Suprapubic skin (tissue), 4 donors: Measurements from ENCODE around the gene MCTP1. TPM values are rescaled to one million over a fixed set of nuclear protein-coding genes. Genes with fewer than 3 reads are reported as not detected.

Experiments
- DNase-seq, 2 donors: peaks; one replicate each; pipeline ENCODE4 v3.0.0-alpha.2; 2019; ENCODE audit warnings: low spot score in 2 of 2
- H3K27ac ChIP-seq: fragments of 200-600 bp; sonication (generic); one replicate; pipeline ENCODE4 v1.5.1; 2019
- H3K27me3 ChIP-seq: fragments of 200-600 bp; sonication (generic); one replicate; pipeline ENCODE4 v1.5.1; 2019
- H3K36me3 ChIP-seq: fragments of 200-600 bp; sonication (generic); one replicate; pipeline ENCODE4 v1.5.1; 2019
- H3K4me1 ChIP-seq: fragments of 200-600 bp; sonication (generic); one replicate; pipeline ENCODE4 v1.5.1; 2019
- H3K4me3 ChIP-seq: fragments of 200-600 bp; sonication (generic); one replicate; pipeline ENCODE4 v1.5.1; 2019; ENCODE audit warnings: mild to moderate bottlenecking
- H3K9me3 ChIP-seq: fragments of 200-600 bp; sonication (generic); one replicate; pipeline ENCODE4 v1.5.1; 2019
- CTCF ChIP-seq, 2 donors: fragments of 200-600 bp in 1 of 2; fragments of 450-650 bp in 1 of 2; sonication (generic) in 1 of 2; IDR thresholded peaks; one replicate each; pipeline ENCODE4 v1.5.1; 2016 to 2019; ENCODE audit warnings: antibody characterized with exemption in 2 of 2, mild to moderate bottlenecking in 1 of 2, moderate library complexity in 1 of 2
- EP300 ChIP-seq: sonication (generic); formaldehyde crosslinking; IDR thresholded peaks from one replicate; pipeline ENCODE4 v1.6.1; 2017; ENCODE audit warnings: antibody characterized with exemption
- POLR2A ChIP-seq, 2 donors: fragments of 450-650 bp; IDR thresholded peaks; one replicate each; pipeline ENCODE4 v1.6.1; 2017; ENCODE audit warnings: antibody characterized with exemption in 2 of 2, mild to moderate bottlenecking in 2 of 2, moderate library complexity in 2 of 2
- POLR2AphosphoS5 ChIP-seq, 3 donors: sonication (generic); formaldehyde crosslinking; IDR thresholded peaks; one replicate each; pipeline ENCODE4 v1.6.1; 2017; ENCODE audit warnings: antibody characterized with exemption in 3 of 3
- WGBS: methylation state at CpG from one replicate; pipeline ENCODE4 v1.1.5; 2018; 5-methylcytosine and 5-hydroxymethylcytosine counted together
- total RNA-seq, 4 donors: library from RNA; depleted of rRNA; stranded (reverse); fragments of >200 nt; gene quantifications; one replicate each; pipeline ENCODE4 v1.1.0, GENCODE V29; 2016

The MCTP1 gene
- total RNA-seq, 4 donors from 2014 or later: 5.0 to 19.1 (median 10.6) TPM

GRCh38 chr5:94992325-94992724 lies 292.6 kb downstream of the MCTP1 start:
- no peak for TF ChIP-seq POLR2AphosphoS5 (IDR thresholded peaks at IDR 0.05)
- no peak for TF ChIP-seq CTCF (IDR thresholded peaks at IDR 0.05)
- no peak for TF ChIP-seq POLR2A (IDR thresholded peaks at IDR 0.05)
- TF ChIP-seq EP300: no peak
- 76% methylated on average over 2 of the region's 2 CpGs for WGBS
- Histone ChIP-seq H3K4me1 (no peaks in the 10 kb centered on the region), H3K36me3 (no peaks in the 10 kb centered on the region), H3K4me3 (no peak overlapping the region), H3K27me3 (no peaks in the 10 kb centered on the region), H3K9me3 (no peaks in the 10 kb centered on the region), H3K27ac (no peak overlapping the region)
- no peak for DNase-seq

GRCh38 chr5:94983861-94984535 lies 300.9 kb downstream of the MCTP1 start:
- DNase-seq: no peak
- Histone ChIP-seq H3K4me1 (no peaks in the 10 kb centered on the region), H3K9me3 (no peaks in the 10 kb centered on the region), H3K4me3 (no peak overlapping the region), H3K27me3 (no peaks in the 10 kb centered on the region), H3K36me3 (no peaks in the 10 kb centered on the region), H3K27ac (no peak overlapping the region)
- WGBS: 51% methylated on average over 4 of the region's 4 CpGs
- TF ChIP-seq CTCF (IDR thresholded peaks at IDR 0.05) (no peak), POLR2AphosphoS5 (IDR thresholded peaks at IDR 0.05) (peak in 1 of 3 donors; percentile 12), EP300 (no peak)

DNA sequence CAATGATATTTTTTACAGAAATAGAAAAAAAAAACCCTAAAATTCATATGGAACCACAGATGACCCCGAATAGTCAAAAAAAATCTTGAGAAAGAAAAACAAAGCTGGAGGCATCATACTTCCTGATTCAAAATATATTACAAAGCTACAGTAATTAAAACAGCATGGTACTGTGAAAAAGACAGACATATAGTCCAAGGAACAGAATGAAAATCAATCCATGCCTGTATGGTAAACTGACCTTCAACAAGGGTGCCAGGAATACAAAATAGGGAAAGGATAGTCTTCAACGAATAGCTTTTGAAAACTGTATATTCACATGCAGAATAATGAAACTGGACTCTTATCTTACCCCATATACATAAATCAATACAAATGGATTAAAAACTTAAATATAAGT lies 307.5 kb downstream of the MCTP1 start:
- DNase-seq: no peak
- H3K4me3 ChIP-seq: no peak overlapping the region
- H3K27me3 ChIP-seq: no peaks in the 10 kb centered on the region
- H3K27ac ChIP-seq: no peak overlapping the region
- no peaks in the 10 kb centered on the region for H3K4me1 ChIP-seq
- 0% methylated on average over 2 of the region's 2 CpGs for WGBS
- H3K9me3 ChIP-seq: no peaks in the 10 kb centered on the region
- H3K36me3 ChIP-seq: no peaks in the 10 kb centered on the region
- no peak for TF ChIP-seq POLR2A (IDR thresholded peaks at IDR 0.05)
- no peak for TF ChIP-seq CTCF (IDR thresholded peaks at IDR 0.05)
- no peak for TF ChIP-seq POLR2AphosphoS5 (IDR thresholded peaks at IDR 0.05)
- TF ChIP-seq EP300: no peak

- H3K4me3 ChIP-seq: no peak overlapping the region
- no peaks in the 10 kb centered on the region for H3K27me3 ChIP-seq
- H3K27ac ChIP-seq: no peak overlapping the region
- TF ChIP-seq POLR2A (IDR thresholded peaks at IDR 0.05) (no peak), CTCF (IDR thresholded peaks at IDR 0.05) (no peak), POLR2AphosphoS5 (IDR thresholded peaks at IDR 0.05) (no peak), EP300 (no peak)
- H3K36me3 ChIP-seq: no peaks in the 10 kb centered on the region
- WGBS: 84% methylated on average over 1 of the region's 1 CpG
- no peaks in the 10 kb centered on the region for H3K9me3 ChIP-seq
- no peak for DNase-seq
- H3K4me1 ChIP-seq: no peaks in the 10 kb centered on the region
Measured at GRCh38 chr5:94976853-94977252, 308.0 kb downstream of the MCTP1 start.

DNA sequence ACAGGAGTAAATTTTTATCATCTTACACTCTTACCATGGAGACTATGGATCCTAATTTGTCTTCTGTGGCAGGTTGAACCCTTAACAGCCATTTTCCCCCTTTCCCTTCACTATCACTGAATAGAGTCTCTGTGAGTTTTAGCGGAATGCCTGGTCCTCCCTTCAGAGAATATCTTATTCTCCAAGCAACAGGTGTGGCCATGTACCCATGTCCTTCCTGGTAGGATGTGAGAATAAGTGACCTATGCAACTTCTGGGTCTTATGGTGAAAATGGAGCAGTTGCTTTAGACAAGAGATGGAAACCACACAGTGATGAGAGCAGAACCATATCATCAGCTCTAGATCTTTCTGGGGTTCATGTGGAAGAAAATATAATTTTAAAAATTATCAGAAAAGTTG lies 312.6 kb downstream of the MCTP1 start:
- H3K27ac ChIP-seq: no peak overlapping the region
- 94% methylated on average over 1 of the region's 1 CpG for WGBS
- DNase-seq: no peak
- H3K4me3 ChIP-seq: no peak overlapping the region
- H3K36me3 ChIP-seq: no peaks in the 10 kb centered on the region
- H3K27me3 ChIP-seq: no peaks in the 10 kb centered on the region
- TF ChIP-seq POLR2AphosphoS5 (IDR thresholded peaks at IDR 0.05): no peak
- no peak for TF ChIP-seq CTCF (IDR thresholded peaks at IDR 0.05)
- no peak for TF ChIP-seq POLR2A (IDR thresholded peaks at IDR 0.05)
- TF ChIP-seq EP300: no peak
- no peaks in the 10 kb centered on the region for H3K4me1 ChIP-seq
- no peaks in the 10 kb centered on the region for H3K9me3 ChIP-seq
